Panc1 (cell line): ENCODE measurements around the gene ZNF33A. TPM values are rescaled to one million over a fixed set of nuclear protein-coding genes. Genes with fewer than 3 reads are reported as not detected.
"Not testable (repeated sequence)": the region's sequence is repeated elsewhere in the genome, so short reads cannot be mapped to it uniquely, and the experiment has no call there.

Experiments
- ATAC-seq: fragments of 200-7000 bp; cut with Tn5 transposase; 2 replicates; pipeline ENCODE4 v1.9.1; 2020; ENCODE audit warnings: mild to moderate bottlenecking, moderate library complexity
- BruUV-seq: library from RNA; stranded (reverse); fragments of 400-500 nt; replicated peaks from 2 replicates; lab custom pipeline; 2021; lab: Mats Ljungman, UMichigan
- CTCF ChIA-PET: fragments of 300-600 bp; sonication (Branson Sonifier 250); formaldehyde crosslinking; loops from one replicate; lab custom pipeline; 2022; ENCODE audit warnings: antibody characterized with exemption; lab: Charles Lee
- POLR2A ChIA-PET: fragments of 300-600 bp; sonication (Branson Sonifier 250); formaldehyde crosslinking; loops from one replicate; lab custom pipeline; 2022; ENCODE audit warnings: antibody characterized with exemption; lab: Charles Lee
- DNase-seq: peaks from one replicate; pipeline ENCODE4 v3.0.0-alpha.2; 2010; ENCODE audit warnings: low read depth, low spot score
- H3K27ac ChIP-seq: 2 replicates; pipeline ENCODE4 v1.5.1; 2011; ENCODE audit warnings: mild to moderate bottlenecking, low read length, inconsistent platforms
- H3K27me3 ChIP-seq: fragments of 200-500 bp; sonication (Bioruptor generic); 2 replicates; pipeline ENCODE4 v1.6.0; 2014; ENCODE audit warnings: low read length, inconsistent platforms; ENCODE audit not compliant: control insufficient read depth, insufficient read depth
- H3K36me3 ChIP-seq: fragments of 200-500 bp; sonication (Bioruptor generic); 2 replicates; pipeline ENCODE4 v1.5.1; 2014; ENCODE audit warnings: inconsistent platforms, mild to moderate bottlenecking, low read length, moderate library complexity; ENCODE audit not compliant: control insufficient read depth, insufficient read depth
- H3K4me1 ChIP-seq: 2 replicates; pipeline ENCODE4 v1.5.1; 2011; ENCODE audit warnings: inconsistent platforms, mild to moderate bottlenecking, low read length, moderate library complexity; ENCODE audit not compliant: control insufficient read depth, insufficient read depth
- H3K4me3 ChIP-seq, 2 experiments: 2 replicates each; pipeline ENCODE4 v1.5.1; 2011 to 2012; ENCODE audit warnings: low read depth in 2 of 2, low read length in 2 of 2, mild to moderate bottlenecking in 2 of 2, inconsistent platforms in 1 of 2, moderate library complexity in 1 of 2
- H3K9me3 ChIP-seq: fragments of 200-500 bp; sonication (Bioruptor generic); 2 replicates; pipeline ENCODE4 v1.5.1; 2014; ENCODE audit warnings: low read depth, mild to moderate bottlenecking, inconsistent platforms, low read length, moderate library complexity; ENCODE audit not compliant: control insufficient read depth, insufficient read depth
- CTCF ChIP-seq: fragments of 450-650 bp; IDR thresholded peaks from 2 replicates; pipeline ENCODE4 v1.5.1; 2017; ENCODE audit warnings: mild to moderate bottlenecking
- POLR2AphosphoS5 ChIP-seq: IDR thresholded peaks from 2 replicates; pipeline ENCODE4 v1.6.1; 2012; ENCODE audit warnings: mild to moderate bottlenecking, low read depth, low read length, moderate library complexity
- REST ChIP-seq, 2 experiments: IDR thresholded peaks; 2 replicates each; pipeline ENCODE4 v1.6.1; 2011 to 2012; ENCODE audit warnings: low read depth in 2 of 2, control low read depth in 1 of 2, low read length in 1 of 2, mild to moderate bottlenecking in 1 of 2, moderate library complexity in 1 of 2; ENCODE audit not compliant: insufficient read depth in 1 of 2
- SIN3A ChIP-seq: IDR thresholded peaks from 2 replicates; pipeline ENCODE4 v1.6.1; 2012; ENCODE audit warnings: low read depth, mild to moderate bottlenecking, low read length, moderate library complexity, borderline replicate concordance; ENCODE audit not compliant: insufficient read depth
- TCF7L2 ChIP-seq: IDR thresholded peaks from 2 replicates; pipeline ENCODE4 v1.6.1; 2011; ENCODE audit warnings: mild to moderate bottlenecking, low read depth, low read length, inconsistent platforms
- in situ Hi-C: cut with HindIII; loops from 2 replicates; pipeline ENCODE4 v1.10.0; 2016; ENCODE audit warnings: low sequenced_read_pairs, low pct_unique_long_range_greater_than_20kb
- intact Hi-C: fragments of 100-400 bp; cut with micrococcal nuclease; formaldehyde crosslinking; loops from one replicate; pipeline ENCODE4 v1.10.0; 2022; ENCODE audit not compliant: unreplicated experiment
- total RNA-seq: library from RNA; stranded (reverse); gene quantifications from one replicate; pipeline ENCODE4 v1.2.1, GENCODE V29; 2021; ENCODE audit not compliant: unreplicated experiment

Gene ZNF33A
- total RNA-seq, 1 experiment from 2014 or later: 16.9 TPM

GRCh38 chr10:38076687-38077086 is 66.2 kb downstream of the ZNF33A start:
- ATAC-seq (no peak), DNase-seq (no peak)
- Histone ChIP-seq H3K27me3 (no peaks in the 10 kb centered on the region), H3K4me1 (no peaks in the 10 kb centered on the region), H3K9me3 (no peaks in the 10 kb centered on the region), H3K27ac (no peak overlapping the region), H3K36me3 (no peaks in the 10 kb centered on the region), H3K4me3 (no peak overlapping the region)
- intact Hi-C loops (no loop called here), in situ Hi-C loops (no loop called here)
- ChIA-PET POLR2A (no interaction called here), CTCF (no interaction called here)
- TF ChIP-seq POLR2AphosphoS5 (no peak), REST (IDR thresholded peaks at IDR 0.05; ENCODE audit: insufficient read depth in 1 of 2, low read depth in 2 of 2, low read length in 1 of 2) (no peak), SIN3A (no peak), TCF7L2 (no peak), CTCF (no peak)
- no TSS peak for BruUV-seq

GRCh38 chr10:38093318-38093717 is 82.8 kb downstream of the ZNF33A start:
- Histone ChIP-seq H3K27ac (peak overlapping the region; percentile 77), H3K4me3 (peak overlapping the region; percentile 63 to 71)
- H3K27me3 ChIP-seq, H3K4me1 ChIP-seq, DNase-seq, ATAC-seq, intact Hi-C loops, in situ Hi-C loops, H3K36me3 ChIP-seq, H3K9me3 ChIP-seq, CTCF ChIA-PET, BruUV-seq: not testable (repeated sequence)
- POLR2A ChIA-PET: interaction anchor here (0.7 kb wide), 1 partner anchor 648 kb away, joined by 3 read pairs; no protein-coding TSS in a partner anchor

- intact Hi-C loops (no loop called here), in situ Hi-C loops (no loop called here)
- DNase-seq (no peak), ATAC-seq (peak; percentile 71)
- Histone ChIP-seq H3K27me3 (no peaks in the 10 kb centered on the region), H3K9me3 (no peaks in the 10 kb centered on the region), H3K4me3 (peak overlapping the region; percentile 63 to 71), H3K4me1 (no peaks in the 10 kb centered on the region), H3K27ac (peak overlapping the region; percentile 77), H3K36me3 (peaks cover 6% of the 10 kb centered on the region)
- no peak for TF ChIP-seq SIN3A
- ChIA-PET POLR2A (interaction anchor here (0.7 kb wide), 1 partner anchor 648 kb away, joined by 3 read pairs; no protein-coding TSS in a partner anchor), CTCF (no interaction called here)
- no TSS peak for BruUV-seq
Observed at GRCh38 chr10:38093816-38094157, 83.3 kb downstream of the ZNF33A start.
